Dedifferentiated amniotic fluid mesenchymal stem cell (primary cell): Measurements from ENCODE around the gene ATP6AP1.
"Not testable (repeated sequence)": the region's sequence is repeated elsewhere in the genome, so short reads cannot be mapped to it uniquely, and the experiment has no call there.

Experiments
- DNase-seq: peaks from one replicate; pipeline ENCODE4 v3.0.0-alpha.2; 2016; ENCODE audit errors: extremely low spot score

Gene ATP6AP1

GRCh38 chrX:154428176-154429171 is at the start of gene ATP6AP1:
Gene ATP6AP1, plus strand, starts transcription at chrX:154428677. Its CDS starts 16 bp downstream, at chrX:154428693.
- DNase-seq = peak; percentile 87

- DNase-seq = peak; percentile 94
Observed at GRCh38 chrX:154378799-154379568, 49.5 kb upstream of the ATP6AP1 start, which contains the start of gene EMD. Gene EMD, plus strand, starts transcription at chrX:154379295. Its CDS starts 190 bp downstream, at chrX:154379485.

GRCh38 chrX:154379569-154379951 is 48.9 kb upstream of the ATP6AP1 start:
- DNase-seq = no peak

GRCh38 chrX:154380153-154380552 is 48.3 kb upstream of the ATP6AP1 start:
- no peak for DNase-seq

GRCh38 chrX:154380787-154381186 is 47.7 kb upstream of the ATP6AP1 start:
- DNase-seq = no peak

- no peak for DNase-seq
Observed at GRCh38 chrX:154381271-154381670, 47.2 kb upstream of the ATP6AP1 start.

- DNase-seq = no peak
Observed at GRCh38 chrX:154382483-154383069, 45.9 kb upstream of the ATP6AP1 start.

- DNase-seq = no peak
Observed at GRCh38 chrX:154383359-154384283, 44.9 kb upstream of the ATP6AP1 start.

- DNase-seq = no peak
Observed at GRCh38 chrX:154384284-154384892, 44.1 kb upstream of the ATP6AP1 start.

GRCh38 chrX:154388094-154388493 is 40.4 kb upstream of the ATP6AP1 start:
- DNase-seq = not testable (repeated sequence)

- not testable (repeated sequence) for DNase-seq
Observed at GRCh38 chrX:154388649-154389048, 39.8 kb upstream of the ATP6AP1 start.

GRCh38 chrX:154389812-154390747 is 38.4 kb upstream of the ATP6AP1 start:
- not testable (repeated sequence) for DNase-seq

- not testable (repeated sequence) for DNase-seq
Observed at GRCh38 chrX:154396363-154396762, 32.1 kb upstream of the ATP6AP1 start.

- no peak for DNase-seq
Observed at GRCh38 chrX:154396973-154397887, 31.2 kb upstream of the ATP6AP1 start.

GRCh38 chrX:154397888-154398667 is 30.4 kb upstream of the ATP6AP1 start, which contains the start of gene RPL10:
Gene RPL10, plus strand, starts transcription at chrX:154398377. Its CDS starts 143 bp downstream, at chrX:154398520.
- peak; percentile 91 for DNase-seq

- DNase-seq = peak; percentile 66
Observed at GRCh38 chrX:154398668-154399526, 29.6 kb upstream of the ATP6AP1 start.
